ENCODE measurements around the gene WEE1. TPM values are rescaled to one million over a fixed set of nuclear protein-coding genes. Genes with fewer than 3 reads are reported as not detected.

WEE1 gene
- total RNA-seq, 1 experiment from 2014 or later = 32.2 TPM

- peaks cover 78% of the 10 kb centered on the region for H3K4me1 ChIP-seq (replicated peaks; ENCODE audit: insufficient read depth)
- no peaks in the 10 kb centered on the region for H3K9me2 ChIP-seq (ENCODE audit: insufficient read depth)
- peak overlapping the region; percentile 88 for H3K4me2 ChIP-seq
- H3K9me3 ChIP-seq (ENCODE audit: insufficient read depth, low read depth) = no peaks in the 10 kb centered on the region
- ChIA-PET POLR2A (ENCODE audit: unreplicated experiment) (interaction anchor here (0.6 to 1.3 kb wide), 6 partner anchors 44 to 834 kb away, joined by 3 to 14 read pairs (median 5); partner anchors contain the start of gene ZNF143), CTCF (no interaction called here)
- TSS peak; percentile 55 for BruUV-seq (replicated peaks)
- peaks cover 58% of the 10 kb centered on the region for H3F3A ChIP-seq (ENCODE audit: insufficient read depth, low read depth)
- peak; percentile 70 to 97 for DNase-seq
- intact Hi-C loops (cut with micrococcal nuclease; ENCODE audit: unreplicated experiment) = loop anchor here (2.0 to 5.0 kb wide), 2 partner anchors 108 to 207 kb away; partner anchors contain the start of gene ZNF143
- H4K20me1 ChIP-seq (ENCODE audit: insufficient read depth) = no peaks in the 10 kb centered on the region
- no peak overlapping the region for H2AFZ ChIP-seq
- H3K4me3 ChIP-seq = peak overlapping the region; percentile 40; the same call in 1 of the 2 replicates
- TF ChIP-seq EZH2 (IDR thresholded peaks at IDR 0.05; ENCODE audit: low read depth) (no peak), CTCF (conservative IDR thresholded peaks at IDR 0.05) (no peak)
- H3K27me3 ChIP-seq (ENCODE audit: insufficient read depth, low read depth) = no peaks in the 10 kb centered on the region
- no peaks in the 10 kb centered on the region for H3K36me3 ChIP-seq (ENCODE audit: low read depth)
- H3K79me2 ChIP-seq (ENCODE audit: low read depth) = peaks cover 3% of the 10 kb centered on the region; the same call in 1 of the 2 replicates
- H3K27ac ChIP-seq = peak overlapping the region; percentile 98
Measured at GRCh38 chr11:9568854-9569587, 4.4 kb upstream of the WEE1 start.

GRCh38 chr11:9569588-9570164, 3.8 kb upstream of the WEE1 start:
- Histone ChIP-seq H3K36me3 (ENCODE audit: low read depth) (no peaks in the 10 kb centered on the region), H3K4me1 (replicated peaks; ENCODE audit: insufficient read depth) (peaks cover 71% of the 10 kb centered on the region), H2AFZ (no peak overlapping the region), H4K20me1 (ENCODE audit: insufficient read depth) (no peaks in the 10 kb centered on the region), H3K4me3 (peak overlapping the region; percentile 40; the same call in 1 of the 2 replicates), H3K9me2 (ENCODE audit: insufficient read depth) (no peaks in the 10 kb centered on the region), H3K27ac (peak overlapping the region; percentile 98), H3K27me3 (ENCODE audit: insufficient read depth, low read depth) (no peaks in the 10 kb centered on the region), H3F3A (ENCODE audit: insufficient read depth, low read depth) (peaks cover 58% of the 10 kb centered on the region), H3K4me2 (peak overlapping the region; percentile 72), H3K9me3 (ENCODE audit: insufficient read depth, low read depth) (no peaks in the 10 kb centered on the region), H3K79me2 (ENCODE audit: low read depth) (peaks cover 9% of the 10 kb centered on the region)
- TF ChIP-seq EZH2 (IDR thresholded peaks at IDR 0.05; ENCODE audit: low read depth) (no peak), CTCF (conservative IDR thresholded peaks at IDR 0.05) (no peak)
- ChIA-PET CTCF (no interaction called here), POLR2A (ENCODE audit: unreplicated experiment) (interaction anchor here (0.6 to 1.3 kb wide), 4 partner anchors 44 to 834 kb away, joined by 3 to 14 read pairs (median 8); partner anchors contain the start of gene ZNF143)
- BruUV-seq (replicated peaks) = no TSS peak
- DNase-seq = no peak
- intact Hi-C loops (cut with micrococcal nuclease; ENCODE audit: unreplicated experiment) = loop anchor here (2.0 to 5.0 kb wide), 3 partner anchors 62 to 207 kb away; partner anchors contain the start of gene ZNF143

- peaks cover 53% of the 10 kb centered on the region for H3F3A ChIP-seq (ENCODE audit: insufficient read depth, low read depth)
- BruUV-seq (replicated peaks) = no TSS peak
- no peaks in the 10 kb centered on the region for H3K27me3 ChIP-seq (ENCODE audit: insufficient read depth, low read depth)
- peaks cover 17% of the 10 kb centered on the region for H3K79me2 ChIP-seq (ENCODE audit: low read depth)
- peak overlapping the region; percentile 98 for H3K27ac ChIP-seq
- peaks cover 63% of the 10 kb centered on the region for H3K4me1 ChIP-seq (replicated peaks; ENCODE audit: insufficient read depth)
- POLR2A ChIA-PET (ENCODE audit: unreplicated experiment) = interaction anchor here (0.6 kb wide), 1 partner anchor 156 kb away, joined by 8 read pairs; no protein-coding TSS in a partner anchor
- no peaks in the 10 kb centered on the region for H3K9me3 ChIP-seq (ENCODE audit: insufficient read depth, low read depth)
- H3K4me3 ChIP-seq = no peak overlapping the region; the same call in 1 of the 2 replicates
- no peak for DNase-seq
- no peaks in the 10 kb centered on the region for H4K20me1 ChIP-seq (ENCODE audit: insufficient read depth)
- no peak for TF ChIP-seq CTCF (conservative IDR thresholded peaks at IDR 0.05)
- no peak for TF ChIP-seq EZH2 (IDR thresholded peaks at IDR 0.05; ENCODE audit: low read depth)
- H3K36me3 ChIP-seq (ENCODE audit: low read depth) = no peaks in the 10 kb centered on the region
- peak overlapping the region; percentile 72 for H3K4me2 ChIP-seq
- intact Hi-C loops (cut with micrococcal nuclease; ENCODE audit: unreplicated experiment) = loop anchor here (5.0 kb wide), 1 partner anchor 63 kb away; no protein-coding TSS in a partner anchor
- H3K9me2 ChIP-seq (ENCODE audit: insufficient read depth) = no peaks in the 10 kb centered on the region
- CTCF ChIA-PET = no interaction called here
- no peak overlapping the region for H2AFZ ChIP-seq
Measured at GRCh38 chr11:9570313-9571025, 3.0 kb upstream of the WEE1 start.
